GM21423 (cell line): ENCODE data around the gene SGIP1.

Experiments used
- ATAC-seq: cut with Tn5 transposase; IDR thresholded peaks from one replicate; pipeline ENCODE4 v1.9.1; 2021; ENCODE audit warnings: mild to moderate bottlenecking, moderate library complexity; ENCODE audit not compliant: unreplicated experiment

Gene SGIP1, protein sequence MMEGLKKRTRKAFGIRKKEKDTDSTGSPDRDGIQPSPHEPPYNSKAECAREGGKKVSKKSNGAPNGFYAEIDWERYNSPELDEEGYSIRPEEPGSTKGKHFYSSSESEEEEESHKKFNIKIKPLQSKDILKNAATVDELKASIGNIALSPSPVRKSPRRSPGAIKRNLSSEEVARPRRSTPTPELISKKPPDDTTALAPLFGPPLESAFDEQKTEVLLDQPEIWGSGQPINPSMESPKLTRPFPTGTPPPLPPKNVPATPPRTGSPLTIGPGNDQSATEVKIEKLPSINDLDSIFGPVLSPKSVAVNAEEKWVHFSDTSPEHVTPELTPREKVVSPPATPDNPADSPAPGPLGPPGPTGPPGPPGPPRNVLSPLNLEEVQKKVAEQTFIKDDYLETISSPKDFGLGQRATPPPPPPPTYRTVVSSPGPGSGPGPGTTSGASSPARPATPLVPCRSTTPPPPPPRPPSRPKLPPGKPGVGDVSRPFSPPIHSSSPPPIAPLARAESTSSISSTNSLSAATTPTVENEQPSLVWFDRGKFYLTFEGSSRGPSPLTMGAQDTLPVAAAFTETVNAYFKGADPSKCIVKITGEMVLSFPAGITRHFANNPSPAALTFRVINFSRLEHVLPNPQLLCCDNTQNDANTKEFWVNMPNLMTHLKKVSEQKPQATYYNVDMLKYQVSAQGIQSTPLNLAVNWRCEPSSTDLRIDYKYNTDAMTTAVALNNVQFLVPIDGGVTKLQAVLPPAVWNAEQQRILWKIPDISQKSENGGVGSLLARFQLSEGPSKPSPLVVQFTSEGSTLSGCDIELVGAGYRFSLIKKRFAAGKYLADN

DNA sequence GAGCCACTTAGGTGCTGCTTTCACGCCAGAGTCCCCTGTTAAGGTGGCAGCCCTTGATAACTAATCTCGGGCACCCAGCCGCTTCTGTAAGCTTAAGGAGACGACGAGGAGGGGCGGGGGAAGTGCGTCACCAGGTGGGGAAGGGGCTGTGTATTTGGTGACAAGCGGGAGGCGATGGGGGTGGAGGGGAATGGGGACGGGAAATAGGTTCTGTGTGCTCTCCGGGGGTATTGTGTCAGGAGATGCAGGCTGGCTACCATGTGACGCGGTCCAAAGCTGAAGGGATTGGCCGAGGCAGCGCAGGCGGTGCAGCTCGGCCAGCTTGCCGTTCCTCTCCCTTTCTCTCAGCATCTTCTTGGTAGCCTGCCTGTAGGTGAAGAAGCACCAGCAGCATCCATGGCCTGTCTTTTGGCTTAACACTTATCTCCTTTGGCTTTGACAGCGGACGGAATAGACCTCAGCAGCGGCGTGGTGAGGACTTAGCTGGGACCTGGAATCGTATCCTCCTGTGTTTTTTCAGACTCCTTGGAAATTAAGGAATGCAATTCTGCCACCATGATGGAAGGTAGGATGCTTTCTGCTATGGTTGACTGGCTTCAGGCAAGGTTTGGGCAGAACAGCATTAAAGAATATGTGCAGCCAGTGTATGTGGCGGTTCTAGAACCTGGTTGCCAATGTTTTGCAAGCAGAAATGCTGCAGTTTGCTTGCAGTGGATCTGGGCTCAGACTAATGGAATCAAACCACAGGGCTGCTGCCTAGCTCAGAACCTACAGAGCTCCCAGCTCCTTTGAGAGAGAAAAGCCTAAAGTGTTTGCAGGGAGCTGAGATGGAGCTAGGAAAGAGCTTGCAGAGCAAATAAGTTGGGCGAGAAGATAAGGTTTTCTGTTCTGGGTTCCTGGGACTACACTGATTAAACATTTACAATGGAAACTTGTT is at the start of gene SGIP1:
SGIP1 (plus strand) TSS at position 350 of the 937 bp plus-strand sequence; CDS start at position 556, 206 bp downstream.
- ATAC-seq: no peak

DNA sequence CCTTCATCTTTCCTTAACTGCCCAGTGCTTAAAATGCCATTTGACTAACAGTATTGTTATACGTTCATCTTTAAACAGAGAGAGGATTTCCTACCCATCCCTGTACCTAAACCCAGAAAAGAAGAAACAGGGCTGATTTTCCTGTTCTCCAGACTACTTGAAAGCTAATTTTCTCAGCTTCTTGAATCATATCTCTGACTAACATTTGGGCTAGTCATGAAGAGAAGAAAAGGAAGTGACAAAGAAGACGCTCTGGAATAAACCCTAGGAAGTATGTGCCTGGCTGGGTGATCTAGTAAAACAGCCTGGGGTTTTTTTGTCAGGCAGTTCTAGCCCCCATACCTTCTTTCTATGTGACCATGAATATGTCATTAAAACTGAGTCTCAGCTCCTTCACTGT is 44.8 kb upstream of the SGIP1 start:
- ATAC-seq: no peak

DNA sequence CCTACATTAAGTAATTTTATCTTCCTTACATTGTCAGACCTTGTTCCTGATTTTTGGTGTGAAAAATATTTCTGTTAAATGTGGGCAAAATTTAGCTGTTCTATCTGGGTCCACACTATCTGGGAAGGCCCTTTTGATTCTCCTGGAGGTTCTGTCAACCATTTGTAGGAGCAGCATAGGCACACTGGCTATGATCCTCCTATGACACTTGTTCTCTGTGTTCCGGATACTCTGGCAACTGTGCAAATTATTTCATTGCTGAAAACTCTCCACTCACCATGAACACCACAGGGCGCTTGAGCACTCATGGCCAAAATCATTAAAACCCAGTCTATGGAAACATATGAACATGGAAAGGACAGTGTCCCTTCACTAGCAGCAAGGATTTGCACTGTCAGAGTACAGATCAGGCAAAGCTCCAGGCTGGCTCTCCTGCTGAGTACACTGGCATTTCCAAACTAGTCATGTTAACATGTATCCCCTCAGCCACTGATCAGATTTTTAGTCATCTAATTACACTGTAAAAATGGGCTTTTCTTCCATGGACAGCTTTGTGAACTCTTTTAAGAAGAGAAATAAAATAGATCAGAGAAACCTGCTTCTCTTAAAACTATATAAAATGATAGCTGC is 43.9 kb upstream of the SGIP1 start:
- no peak for ATAC-seq

DNA sequence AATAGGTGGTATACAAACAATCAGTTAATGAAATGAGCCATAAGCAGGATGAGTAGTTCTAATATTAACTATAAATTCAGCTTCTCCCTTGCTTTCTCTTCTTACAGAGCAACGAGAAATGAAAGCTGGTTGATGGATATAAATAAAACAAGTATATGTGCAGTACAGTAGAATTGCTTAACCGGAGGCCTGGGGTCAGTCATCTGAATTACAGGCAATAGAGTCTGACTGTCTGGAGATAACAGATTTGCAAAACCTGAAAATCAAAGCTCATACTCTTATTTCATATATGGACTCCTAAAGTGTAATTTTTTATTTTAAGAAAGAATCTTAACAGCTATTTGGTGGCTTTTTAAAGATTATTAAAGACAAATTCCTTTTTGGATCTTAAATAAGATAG is 43.1 kb upstream of the SGIP1 start:
- peak; percentile 90 for ATAC-seq

DNA sequence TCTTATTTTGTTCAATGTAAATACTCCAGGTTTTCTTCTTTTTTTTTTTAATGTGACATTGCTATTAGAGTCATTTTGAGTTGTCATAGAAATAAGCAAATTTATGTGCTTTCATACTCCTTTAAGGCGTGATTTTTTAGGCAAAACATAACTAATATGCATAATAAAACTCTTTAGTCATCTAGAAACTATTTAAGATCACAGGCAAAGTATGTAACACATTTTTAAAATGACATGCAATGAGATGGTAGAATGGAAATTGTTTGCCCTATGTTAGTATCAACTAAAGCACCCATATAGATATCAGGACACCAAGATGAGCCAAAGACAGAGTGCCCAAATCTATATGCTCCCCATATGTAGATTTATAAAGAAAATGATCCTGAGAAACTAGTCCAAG is 41.5 kb upstream of the SGIP1 start:
- no peak for ATAC-seq

DNA sequence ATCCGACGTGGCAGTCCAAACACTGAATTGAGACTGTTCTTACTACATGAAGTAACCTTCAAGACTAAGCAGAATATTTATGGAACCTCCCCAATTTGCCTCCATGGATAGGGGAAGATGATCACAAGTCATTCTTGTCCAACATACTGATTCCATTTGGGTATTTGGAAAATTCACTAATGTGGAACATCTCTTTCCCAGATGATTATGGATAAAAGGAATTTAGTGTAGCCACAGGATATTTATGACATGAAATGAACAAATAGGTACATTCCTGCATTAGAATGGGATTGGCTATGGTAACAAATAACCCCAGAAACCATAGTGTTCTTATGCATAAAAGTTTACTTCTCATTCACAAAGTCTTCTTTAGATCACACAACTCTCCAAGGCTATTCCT is 40.2 kb upstream of the SGIP1 start:
- no peak for ATAC-seq

DNA sequence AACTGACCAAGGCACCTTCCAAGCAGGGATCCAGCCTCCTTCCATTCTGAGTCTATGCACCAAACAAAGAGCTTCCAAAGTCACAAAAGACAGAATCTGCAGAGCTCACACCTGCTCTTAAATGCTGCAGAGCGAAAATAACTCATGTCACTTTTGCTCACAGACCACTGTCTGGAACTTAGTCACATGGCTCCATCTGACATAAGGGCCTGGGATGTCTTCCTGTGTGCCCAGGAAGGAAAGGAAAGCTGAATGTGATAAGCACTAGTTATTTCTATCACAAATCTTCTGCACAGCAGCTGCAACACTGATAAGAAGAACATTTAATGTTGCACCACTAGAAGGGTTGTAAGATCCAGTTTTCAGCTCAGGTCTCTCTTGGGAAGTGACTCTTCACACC is 39.5 kb upstream of the SGIP1 start:
- ATAC-seq: no peak

DNA sequence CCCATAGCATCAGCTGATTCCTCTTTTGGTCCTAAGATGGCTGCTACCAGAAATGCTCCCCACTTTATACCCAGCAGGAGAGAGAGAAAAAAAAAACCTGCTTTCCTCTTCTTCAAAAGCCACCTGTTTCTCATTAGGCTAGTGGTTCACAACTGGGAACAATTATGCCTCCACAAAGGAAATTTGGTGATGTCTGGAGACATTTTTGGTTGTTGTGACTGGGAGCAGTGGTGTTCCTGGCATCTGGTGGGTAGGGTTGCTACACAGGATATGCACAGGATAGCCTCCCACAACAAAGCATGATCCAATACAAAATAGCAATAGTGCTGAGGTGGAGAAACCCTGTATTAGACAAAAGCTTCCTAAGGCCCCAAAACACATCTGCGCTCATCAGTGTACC is 38.5 kb upstream of the SGIP1 start:
- no peak for ATAC-seq

DNA sequence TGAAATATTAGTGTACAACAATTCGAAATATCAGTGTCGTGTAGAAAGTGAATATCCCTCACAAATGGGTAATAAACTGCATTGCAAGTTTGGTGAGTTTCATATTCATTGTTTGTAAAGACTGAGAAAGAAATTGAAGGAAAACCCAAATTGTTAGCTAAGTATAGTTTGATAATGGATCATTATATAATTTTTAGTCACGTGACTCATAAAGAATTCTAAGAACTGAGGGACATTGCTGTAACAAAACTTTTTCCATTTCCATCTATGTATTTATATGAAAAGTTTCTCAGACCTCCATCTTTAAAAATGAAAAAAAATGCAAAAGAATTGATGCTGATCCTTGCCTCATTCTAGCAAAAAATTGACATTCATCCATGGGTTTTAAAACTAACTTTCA is 36.0 kb upstream of the SGIP1 start:
- no peak for ATAC-seq

DNA sequence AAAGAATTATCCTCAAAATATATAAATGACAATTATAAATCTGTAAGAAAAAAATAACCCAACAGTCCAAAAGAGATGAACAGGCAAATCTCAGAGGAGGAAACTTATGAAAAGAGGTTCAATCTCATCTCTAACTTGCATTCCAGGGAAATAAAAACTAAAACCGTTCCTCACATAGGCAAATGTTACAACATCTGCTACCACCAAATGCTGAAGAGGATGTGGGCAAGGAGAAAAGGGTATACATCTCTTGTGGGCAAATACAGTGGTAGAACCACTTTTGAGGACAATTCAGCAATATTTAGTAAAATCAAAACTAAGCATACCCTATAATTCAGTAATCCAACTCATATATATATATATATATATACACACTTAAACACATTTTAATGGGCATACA is 33.7 kb upstream of the SGIP1 start:
- ATAC-seq: no peak

DNA sequence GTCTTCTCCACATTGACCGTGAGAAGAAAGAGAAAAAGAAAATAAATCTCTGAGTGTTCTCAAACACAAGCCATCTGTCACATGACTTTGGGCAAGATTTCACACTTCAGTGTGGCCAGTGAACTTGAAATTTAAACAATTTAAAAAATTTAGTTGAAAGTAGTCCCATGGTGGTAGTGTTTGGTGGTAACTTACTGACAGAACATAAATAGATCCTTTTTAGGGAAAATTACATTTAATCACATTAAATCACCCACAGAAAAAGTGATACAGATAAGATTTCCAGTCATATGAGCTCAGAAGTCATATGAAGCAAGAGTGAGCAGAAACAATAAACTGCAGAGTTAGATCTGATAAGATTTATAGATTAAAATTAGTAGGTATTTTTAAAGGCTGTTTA is 31.9 kb upstream of the SGIP1 start:
- no peak for ATAC-seq

DNA sequence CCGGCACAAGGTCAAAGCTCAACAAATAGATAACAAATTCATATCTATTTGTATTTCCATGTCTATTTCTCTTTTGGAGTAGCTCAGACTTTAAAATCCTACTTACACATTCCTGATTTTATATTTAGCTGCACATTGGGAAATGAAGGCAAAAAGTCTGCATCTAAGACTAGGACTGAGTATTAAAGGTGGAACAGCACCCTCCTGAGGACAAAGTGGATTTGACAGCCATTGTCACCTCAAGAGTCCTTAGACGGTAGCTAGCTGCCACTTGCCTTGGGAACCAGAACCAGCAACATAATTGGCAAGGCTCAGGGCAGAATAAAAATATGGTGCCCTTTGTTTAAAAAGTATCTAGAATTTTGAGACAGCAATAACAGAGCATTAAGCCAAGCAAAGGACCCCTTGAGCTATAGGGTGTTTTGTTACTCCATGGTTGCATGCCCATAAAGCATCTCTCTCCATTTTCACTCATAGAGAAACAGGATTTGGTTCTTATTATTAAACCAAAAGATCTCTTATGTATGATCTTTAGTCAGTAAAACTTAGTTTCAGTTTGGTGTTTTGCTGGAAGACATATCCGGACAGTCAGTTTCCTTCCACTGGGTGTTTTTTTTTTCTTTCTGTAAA is 30.0 kb upstream of the SGIP1 start:
- ATAC-seq: peak; percentile 92

DNA sequence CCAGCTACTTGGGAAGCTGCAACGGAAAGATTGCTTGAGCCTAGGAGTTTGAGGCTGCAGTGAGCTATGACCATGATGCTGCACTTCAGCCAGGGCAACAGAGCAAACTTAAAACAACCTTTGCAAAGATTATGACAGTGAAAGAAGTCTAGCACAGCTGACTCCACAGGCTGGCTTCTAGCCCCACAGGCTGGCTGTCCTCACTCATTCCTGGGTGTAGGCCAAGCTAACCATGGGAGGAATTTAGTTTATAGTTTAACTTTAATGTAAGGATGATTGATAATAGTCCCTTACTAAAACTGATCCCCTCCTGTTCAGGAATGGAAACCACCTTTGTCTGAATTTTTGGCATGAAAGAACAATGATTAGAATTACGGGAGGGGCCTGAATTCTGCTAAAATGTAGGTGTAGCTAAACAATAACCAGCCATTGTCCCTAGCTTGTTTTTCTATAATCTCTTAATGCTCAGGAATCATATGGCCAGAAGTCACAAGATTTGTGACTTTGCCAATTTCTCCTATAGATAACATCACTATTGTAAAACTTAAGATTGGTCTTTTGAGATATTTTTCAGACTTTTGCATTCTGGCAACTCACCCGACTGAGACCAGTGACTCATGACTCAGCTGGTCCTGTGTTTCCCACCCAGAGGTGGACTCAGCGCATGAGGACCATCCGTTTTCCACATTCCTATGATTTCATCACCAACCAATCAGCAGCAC is 28.1 kb upstream of the SGIP1 start:
- no peak for ATAC-seq

DNA sequence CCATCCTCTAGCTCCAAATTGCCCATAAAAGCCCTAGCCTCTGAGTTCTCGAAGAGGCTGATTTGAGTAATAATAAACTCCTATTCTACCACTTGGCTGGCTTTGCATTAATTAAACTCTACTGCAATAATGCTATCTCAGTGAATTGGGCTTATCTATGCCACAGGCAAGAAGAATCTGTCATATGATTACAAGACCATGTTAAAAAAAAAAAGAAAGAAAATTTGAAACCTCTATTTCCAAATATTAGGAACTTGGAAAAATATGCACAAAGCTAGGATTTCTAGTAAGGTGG is 27.6 kb upstream of the SGIP1 start:
- no peak for ATAC-seq

DNA sequence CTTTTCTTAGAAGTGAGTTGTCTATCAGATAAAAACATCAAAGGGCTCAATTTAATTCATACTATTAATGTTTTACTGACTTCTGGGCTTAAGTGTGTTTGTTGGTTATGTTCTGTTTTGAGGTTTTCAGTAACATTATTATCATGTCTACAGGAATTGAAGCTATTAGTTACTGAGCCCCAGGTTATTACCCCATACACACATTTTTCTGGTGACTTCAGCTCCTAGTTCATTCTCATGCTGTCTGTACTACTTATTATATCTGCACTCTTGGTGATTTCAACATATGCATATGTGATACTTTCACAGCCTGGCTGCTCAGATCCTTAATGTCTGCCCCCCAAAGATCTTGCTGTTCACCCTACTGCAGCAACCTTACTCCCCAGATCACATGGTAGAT is 27.0 kb upstream of the SGIP1 start:
- ATAC-seq: no peak

DNA sequence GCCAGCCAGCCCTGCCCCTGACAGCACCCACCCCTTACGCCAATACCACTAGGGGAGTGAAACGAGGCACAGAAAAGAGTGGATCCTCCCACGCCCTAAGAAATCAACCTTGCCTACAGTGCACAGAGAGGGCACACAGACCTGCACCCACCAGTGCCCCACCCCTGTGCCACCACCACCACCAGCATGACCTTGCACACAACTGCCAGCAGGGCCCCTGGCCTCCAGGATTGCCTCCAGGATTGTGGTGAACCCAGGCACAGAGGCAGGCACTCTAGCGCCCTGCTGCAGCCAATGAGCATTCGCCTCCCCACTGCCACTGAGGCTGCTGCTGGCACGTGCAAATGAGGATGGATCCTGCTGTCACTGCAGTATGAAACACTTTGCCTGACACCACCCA is 23.5 kb upstream of the SGIP1 start:
- no peak for ATAC-seq

DNA sequence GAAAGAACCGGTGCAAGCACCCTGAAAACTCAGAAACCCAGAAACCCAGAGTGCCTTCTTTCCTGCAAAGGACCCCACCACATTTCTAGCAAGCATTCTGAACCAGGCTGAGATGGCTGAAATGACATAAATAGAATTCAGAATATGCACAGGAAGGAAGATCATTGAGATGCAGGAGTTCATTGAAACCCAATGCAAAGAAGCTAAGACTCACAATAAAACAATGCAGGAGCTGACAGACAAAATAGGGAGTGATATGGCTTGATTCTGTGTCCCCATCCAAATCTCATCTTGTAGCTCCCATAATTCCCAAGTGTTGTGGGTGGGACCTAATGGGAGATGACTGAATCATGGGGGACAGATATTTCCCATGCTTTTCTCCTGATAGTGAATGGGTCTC is 22.8 kb upstream of the SGIP1 start:
- ATAC-seq: no peak

DNA sequence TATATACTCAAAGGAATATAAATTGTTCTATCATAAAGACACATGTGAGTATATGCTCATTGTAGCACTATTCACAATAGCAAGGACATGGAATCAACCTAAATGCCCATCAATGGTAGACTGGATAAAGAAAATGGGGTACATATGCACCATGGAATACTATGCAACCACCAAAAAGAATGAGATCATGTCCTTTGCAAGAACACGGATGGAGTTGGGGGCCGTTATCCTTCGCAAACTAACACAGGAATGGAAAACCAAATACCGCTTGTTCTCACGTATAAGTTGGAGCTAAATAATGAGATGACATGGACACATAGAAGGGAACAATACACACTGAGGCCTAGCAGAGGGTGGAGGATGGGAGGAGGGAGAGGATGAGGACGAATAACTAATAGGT is 16.0 kb upstream of the SGIP1 start:
- ATAC-seq: no peak

DNA sequence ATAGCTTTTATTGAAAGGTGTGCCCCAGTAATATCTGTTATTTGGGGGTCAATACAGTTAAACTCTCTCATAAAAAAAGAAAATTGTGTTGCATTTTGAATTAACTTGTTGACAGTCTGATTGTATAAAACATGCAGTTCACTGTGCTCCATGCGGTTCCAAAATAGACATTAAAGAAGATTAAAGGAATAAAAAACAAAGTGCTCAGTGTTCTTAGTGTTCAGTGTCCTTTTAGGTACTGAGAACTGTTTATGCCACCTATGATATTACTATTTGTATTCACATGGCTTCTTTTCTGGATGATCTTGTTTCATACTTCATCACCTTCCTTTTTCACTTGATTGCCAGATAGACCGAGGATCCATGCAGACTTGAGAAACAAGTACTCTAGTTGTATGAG is 15.3 kb upstream of the SGIP1 start:
- no peak for ATAC-seq

DNA sequence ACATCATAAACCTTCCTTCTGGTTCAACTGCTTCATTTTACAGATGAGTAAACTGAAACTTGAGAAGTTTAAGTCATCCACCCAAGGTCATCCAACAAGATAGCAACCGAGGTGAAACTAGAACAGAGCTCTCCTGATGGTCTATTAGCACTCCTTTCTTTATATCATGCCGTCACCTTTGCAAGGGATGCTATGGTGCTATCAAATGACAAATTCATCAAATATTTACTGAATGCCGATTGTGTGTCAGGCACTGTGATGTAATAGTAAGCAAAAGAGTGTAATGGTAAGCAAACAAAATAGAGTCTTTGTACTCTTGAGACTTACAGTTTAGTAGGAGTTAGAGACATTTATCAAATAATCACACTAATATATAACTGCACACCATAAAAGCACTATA is 14.0 kb upstream of the SGIP1 start:
- ATAC-seq: no peak
